COLO668 (cell line): ENCODE results near the gene CTDNEP1.

Source experiments
- DNase-seq: peaks from one replicate; lab custom pipeline; 2025; ENCODE audit not compliant: unreplicated experiment; lab: John Stamatoyannopoulos, UW

CTDNEP1 gene

DNA sequence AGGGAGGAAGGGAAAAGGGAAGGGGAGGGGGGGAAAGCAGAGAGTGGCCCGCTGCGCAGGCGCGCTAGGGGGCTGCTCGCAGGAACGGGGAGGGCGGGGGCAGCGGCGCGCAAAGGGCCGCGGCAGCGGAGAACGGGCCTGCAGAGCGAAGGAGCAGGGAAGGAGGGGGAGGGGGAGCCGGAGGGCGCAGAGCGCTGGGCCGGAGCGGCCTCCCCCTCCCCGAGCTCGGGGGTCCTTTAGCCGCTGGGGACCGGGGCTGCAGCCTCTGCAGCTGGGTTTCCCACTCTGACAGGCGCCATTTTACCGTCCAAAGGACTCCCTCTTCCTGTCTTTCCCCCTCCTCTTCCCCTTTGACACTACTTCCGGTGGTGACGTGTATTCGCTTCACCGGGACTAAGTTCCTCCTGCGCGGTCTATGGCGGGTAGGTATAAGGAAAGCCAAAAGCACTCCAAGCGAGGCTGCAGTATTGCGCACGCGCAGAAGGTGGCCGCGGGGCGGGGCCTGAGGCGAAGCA is at the start of gene CTDNEP1:
Gene CTDNEP1 (minus strand): TSS at position 74 of the 515 bp plus-strand sequence. CDS start 438 bp downstream, outside the sequence.
- peak; percentile 92 for DNase-seq

DNA sequence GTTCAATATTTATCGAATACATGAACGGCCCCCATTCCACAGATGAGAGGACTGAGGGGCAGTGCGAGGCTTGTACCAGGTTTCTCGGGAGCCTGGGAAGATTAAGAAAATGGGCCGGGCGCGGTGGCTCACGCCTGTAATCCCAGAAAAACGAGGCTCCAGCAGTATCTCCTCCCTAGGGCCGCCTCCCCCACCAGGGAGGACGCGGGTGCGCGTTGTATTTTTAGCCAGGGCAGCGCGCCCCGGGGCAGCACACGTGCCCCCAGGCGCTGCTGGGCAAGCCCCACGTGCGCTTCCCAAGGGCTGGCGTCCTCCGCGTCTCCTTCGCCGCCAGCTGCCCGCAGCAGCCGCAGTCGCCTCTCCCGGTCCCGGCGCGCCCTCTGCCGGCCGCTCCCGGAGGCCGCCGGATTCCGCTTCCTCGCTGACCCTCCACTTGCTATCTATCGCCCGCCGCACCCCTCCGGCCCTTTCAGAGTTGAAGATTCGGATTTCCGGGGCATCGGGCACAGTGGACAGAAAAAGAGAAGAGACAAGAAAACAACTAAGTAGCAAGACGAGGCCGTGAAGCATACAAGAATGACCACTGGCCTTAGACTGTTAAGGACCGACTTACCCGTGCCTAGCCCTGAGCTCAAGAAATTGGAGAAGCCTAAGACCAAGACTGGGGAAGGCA is 44.8 kb upstream of the CTDNEP1 start:
- peak; percentile 82 for DNase-seq

- peak; percentile 6 for DNase-seq
These were observed 44.0 kb upstream of the CTDNEP1 start for GRCh38 chr17:7295230-7296180.

GRCh38 chr17:7294614-7295153 is 43.1 kb upstream of the CTDNEP1 start, which contains the start of gene YBX2:
TSS of gene YBX2 (minus strand) at chr17:7294639. CDS start at chr17:7294500, 139 bp downstream.
- peak; percentile 90 for DNase-seq

- DNase-seq = peak; percentile 51
These were observed 42.5 kb upstream of the CTDNEP1 start for GRCh38 chr17:7293816-7294613.

- DNase-seq = no peak
These were observed 41.6 kb upstream of the CTDNEP1 start for GRCh38 chr17:7293159-7293558.

- DNase-seq = no peak
These were observed 41.2 kb upstream of the CTDNEP1 start for GRCh38 chr17:7292729-7293128.

GRCh38 chr17:7292194-7292593 is 40.7 kb upstream of the CTDNEP1 start:
- no peak for DNase-seq

DNA sequence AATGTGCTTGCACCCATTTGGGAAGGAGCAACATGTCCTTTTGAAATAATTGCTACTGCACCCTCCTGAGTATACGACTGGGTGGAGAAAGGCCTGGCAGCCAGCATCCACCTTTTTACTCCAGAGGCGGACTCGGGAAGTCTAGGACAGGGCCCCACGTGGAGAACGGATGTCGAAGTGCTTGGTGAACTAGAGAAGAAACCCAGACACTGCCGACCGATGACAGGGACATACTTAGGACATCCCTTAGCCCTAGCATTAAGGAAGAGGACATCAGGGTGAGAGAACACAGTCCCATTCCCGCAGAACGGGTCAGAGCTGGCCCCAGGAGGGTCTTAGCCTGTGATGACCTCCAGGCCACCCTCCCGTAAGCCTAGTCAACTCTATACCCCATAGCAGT is 39.2 kb upstream of the CTDNEP1 start:
- DNase-seq = no peak

DNA sequence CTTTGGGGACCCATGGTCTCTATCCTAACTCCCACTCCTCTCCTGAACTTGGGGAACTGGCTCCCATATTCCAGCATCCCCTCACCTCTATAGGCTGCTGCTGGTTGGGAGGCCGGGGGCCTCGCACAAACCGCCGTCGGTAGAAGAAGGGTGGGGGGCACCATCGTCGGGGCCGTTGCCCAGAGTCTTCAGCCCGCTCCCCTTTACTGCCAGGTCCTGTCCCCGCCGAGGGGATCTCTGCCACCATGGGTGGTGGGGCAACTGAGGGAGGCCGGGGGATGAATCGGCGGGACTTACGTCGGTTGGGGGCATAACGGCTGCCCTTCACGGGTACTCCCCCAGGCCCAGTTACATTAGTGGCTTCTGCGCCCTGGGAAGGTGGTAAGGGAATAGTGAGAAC is 38.6 kb upstream of the CTDNEP1 start:
- no peak for DNase-seq

GRCh38 chr17:7289256-7290032 is 37.9 kb upstream of the CTDNEP1 start:
- no peak for DNase-seq

DNA sequence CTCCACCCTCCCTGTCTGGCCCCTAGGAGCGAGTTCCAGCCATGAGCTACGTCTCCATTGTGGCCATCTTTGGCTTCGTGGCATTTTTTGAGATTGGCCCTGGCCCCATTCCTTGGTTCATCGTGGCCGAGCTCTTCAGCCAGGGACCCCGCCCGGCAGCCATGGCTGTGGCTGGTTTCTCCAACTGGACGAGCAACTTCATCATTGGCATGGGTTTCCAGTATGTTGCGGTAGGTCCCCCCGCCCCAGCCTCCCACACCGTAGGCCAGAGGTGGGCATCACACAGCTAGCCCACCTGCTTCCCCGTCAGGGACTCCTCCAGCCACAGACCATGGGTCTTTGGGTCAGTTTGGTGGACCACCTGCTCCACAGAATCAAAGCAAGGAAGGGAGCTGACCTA is 34.1 kb upstream of the CTDNEP1 start:
- DNase-seq = no peak

GRCh38 chr17:7284911-7285310 is 33.4 kb upstream of the CTDNEP1 start:
- DNase-seq = no peak

- no peak for DNase-seq
These were observed 32.1 kb upstream of the CTDNEP1 start for GRCh38 chr17:7283471-7284216.

DNA sequence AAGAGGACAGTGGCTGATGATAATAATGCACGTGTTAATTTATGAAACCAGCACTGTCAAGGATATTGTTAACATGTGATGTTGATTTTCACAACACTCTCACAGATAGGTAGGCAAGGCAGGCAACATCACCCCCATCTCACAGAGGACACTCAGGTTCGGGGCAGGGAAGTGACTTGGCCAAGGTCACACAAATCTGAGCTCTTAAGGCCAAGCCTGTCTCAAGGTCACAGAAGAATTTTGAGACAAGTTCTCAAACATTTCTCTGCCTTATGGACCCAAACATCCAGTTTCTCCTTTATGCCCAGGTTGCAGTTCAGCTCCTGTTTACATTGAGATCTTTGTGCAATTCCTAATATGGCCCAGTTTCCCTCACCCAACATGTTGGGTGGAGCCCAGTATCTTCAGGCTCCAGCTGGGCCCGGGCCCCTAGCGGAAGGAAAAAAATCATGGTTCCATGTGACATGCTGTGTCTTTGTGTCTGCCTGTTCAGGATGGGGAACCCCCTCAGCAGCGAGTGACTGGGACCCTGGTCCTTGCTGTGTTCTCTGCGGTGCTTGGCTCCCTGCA is 31.3 kb upstream of the CTDNEP1 start:
- DNase-seq = no peak

GRCh38 chr17:7281953-7282751 is 30.6 kb upstream of the CTDNEP1 start:
- no peak for DNase-seq

GRCh38 chr17:7281074-7281952 is 29.8 kb upstream of the CTDNEP1 start, which contains the start of gene SLC2A4:
TSS of gene SLC2A4 (plus strand) at chr17:7281718. CDS start at chr17:7281935, 217 bp downstream.
- peak; percentile 73 for DNase-seq
